Activated T-cell treated with anti-CD3 and anti-CD28 coated beads, Interleukin-2, amount 50 U/mL, for 72 hours (primary cell): ENCODE data around the gene CRHR1. TPM values are rescaled to one million over a fixed set of nuclear protein-coding genes. Genes with fewer than 3 reads are reported as not detected.

ENCODE experiments used
- ATAC-seq, 2 donors: fragments of 150-1000 bp; cut with Tn5 transposase; replicated peaks in 1 of 2; 2 replicates each; pipeline ENCODE4 v1.10.0; 2021; ENCODE audit warnings: moderate library complexity in 2 of 2, mild to moderate bottlenecking in 1 of 2
- DNase-seq, 2 donors: peaks; one replicate each; pipeline ENCODE4 v3.0.0; 2021 to 2022; ENCODE audit warnings: mixed read lengths in 1 of 2
- H3K27ac Mint-ChIP-seq: one replicate; pipeline ENCODE4 v1.8.0; 2022; ENCODE audit warnings: mild to moderate bottlenecking, moderate library complexity, mixed read lengths
- H3K27me3 Mint-ChIP-seq: one replicate; pipeline ENCODE4 v1.8.0; 2022; ENCODE audit warnings: low read depth, mixed read lengths
- H3K36me3 Mint-ChIP-seq, 2 donors: one replicate each; pipeline ENCODE4 v1.8.0; 2022; ENCODE audit warnings: mixed read lengths in 2 of 2, mild to moderate bottlenecking in 1 of 2; ENCODE audit not compliant: insufficient read depth in 2 of 2
- H3K4me1 Mint-ChIP-seq: one replicate; pipeline ENCODE4 v1.8.0; 2022; ENCODE audit warnings: low read depth, mixed read lengths
- H3K4me3 Mint-ChIP-seq, 2 donors: one replicate each; pipeline ENCODE4 v1.8.0; 2022; ENCODE audit warnings: mild to moderate bottlenecking in 2 of 2, mixed read lengths in 2 of 2, moderate library complexity in 2 of 2
- H3K9me3 Mint-ChIP-seq, 2 donors: one replicate each; pipeline ENCODE4 v1.8.0; 2022; ENCODE audit warnings: mixed read lengths in 2 of 2
- total RNA-seq, 2 donors: library from RNA; stranded (reverse); gene quantifications; one replicate each; pipeline ENCODE4 v1.2.3, GENCODE V29; 2022

CRHR1 gene
- total RNA-seq, 2 donors from 2014 or later, result not detected

GRCh38 chr17:45824901-45825492 is 40.9 kb downstream of the CRHR1 start:
- Mint-ChIP-seq H3K4me1 (no peaks in the 10 kb centered on the region), H3K4me3 (no peak overlapping the region), H3K27me3 (no peaks in the 10 kb centered on the region), H3K27ac (no peak overlapping the region), H3K36me3 (no peaks in the 10 kb centered on the region), H3K9me3 (no peaks in the 10 kb centered on the region)
- DNase-seq, result no peak
- no peak for ATAC-seq

DNA sequence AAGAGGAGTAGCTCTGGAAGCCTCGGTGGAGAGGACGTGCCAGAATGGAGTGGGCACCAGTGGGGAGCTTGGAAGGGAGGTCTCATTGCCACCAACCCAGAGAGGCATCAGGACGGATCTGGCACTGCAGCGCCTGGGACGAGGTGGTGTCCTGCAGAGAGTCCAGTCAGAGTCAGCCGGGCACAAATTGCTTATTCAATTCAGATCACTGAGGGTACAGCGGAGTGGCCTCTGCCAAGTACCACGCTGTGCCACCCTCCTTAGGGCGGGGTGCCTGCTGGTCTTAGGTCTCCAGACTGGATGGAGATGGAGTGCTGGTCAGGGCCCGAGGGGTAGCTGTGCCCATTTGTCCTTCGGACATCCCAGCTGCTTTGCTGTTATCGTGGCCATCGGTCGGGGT is 41.7 kb downstream of the CRHR1 start:
- ATAC-seq (no peak), DNase-seq (no peak)
- Mint-ChIP-seq H3K36me3 (no peaks in the 10 kb centered on the region), H3K4me1 (no peaks in the 10 kb centered on the region), H3K27me3 (no peaks in the 10 kb centered on the region), H3K27ac (no peak overlapping the region), H3K9me3 (no peaks in the 10 kb centered on the region), H3K4me3 (no peak overlapping the region)

- DNase-seq (no peak), ATAC-seq (no peak)
- Mint-ChIP-seq H3K4me1 (no peaks in the 10 kb centered on the region), H3K4me3 (no peak overlapping the region), H3K27ac (no peak overlapping the region), H3K27me3 (no peaks in the 10 kb centered on the region), H3K36me3 (no peaks in the 10 kb centered on the region), H3K9me3 (no peaks in the 10 kb centered on the region)
These were observed 42.9 kb downstream of the CRHR1 start for GRCh38 chr17:45826919-45827588.

DNA sequence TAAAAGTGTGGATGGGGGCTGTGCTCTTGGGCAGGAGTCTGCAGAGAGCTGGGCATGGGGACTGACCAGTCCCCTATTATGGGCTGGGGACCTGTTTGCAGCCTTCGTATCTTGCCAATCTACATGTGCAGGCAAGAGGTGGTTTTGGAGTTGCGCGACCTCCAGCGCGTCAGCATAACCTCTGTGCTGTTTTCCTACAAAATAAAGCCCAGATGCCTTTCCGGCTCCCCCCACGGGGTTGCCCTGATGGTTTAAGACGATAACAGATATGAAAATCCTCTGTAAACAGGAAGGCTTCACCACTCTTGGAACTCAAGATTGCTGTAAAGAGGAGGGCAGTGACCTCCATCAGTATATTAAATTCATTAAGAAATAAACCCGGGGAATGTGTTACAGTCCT is 44.1 kb downstream of the CRHR1 start:
- H3K27me3 Mint-ChIP-seq, result no peaks in the 10 kb centered on the region
- H3K27ac Mint-ChIP-seq, result no peak overlapping the region
- no peaks in the 10 kb centered on the region for H3K9me3 Mint-ChIP-seq
- H3K36me3 Mint-ChIP-seq, result no peaks in the 10 kb centered on the region
- DNase-seq (no peak), ATAC-seq (no peak)
- no peak overlapping the region for H3K4me3 Mint-ChIP-seq
- no peaks in the 10 kb centered on the region for H3K4me1 Mint-ChIP-seq

DNA sequence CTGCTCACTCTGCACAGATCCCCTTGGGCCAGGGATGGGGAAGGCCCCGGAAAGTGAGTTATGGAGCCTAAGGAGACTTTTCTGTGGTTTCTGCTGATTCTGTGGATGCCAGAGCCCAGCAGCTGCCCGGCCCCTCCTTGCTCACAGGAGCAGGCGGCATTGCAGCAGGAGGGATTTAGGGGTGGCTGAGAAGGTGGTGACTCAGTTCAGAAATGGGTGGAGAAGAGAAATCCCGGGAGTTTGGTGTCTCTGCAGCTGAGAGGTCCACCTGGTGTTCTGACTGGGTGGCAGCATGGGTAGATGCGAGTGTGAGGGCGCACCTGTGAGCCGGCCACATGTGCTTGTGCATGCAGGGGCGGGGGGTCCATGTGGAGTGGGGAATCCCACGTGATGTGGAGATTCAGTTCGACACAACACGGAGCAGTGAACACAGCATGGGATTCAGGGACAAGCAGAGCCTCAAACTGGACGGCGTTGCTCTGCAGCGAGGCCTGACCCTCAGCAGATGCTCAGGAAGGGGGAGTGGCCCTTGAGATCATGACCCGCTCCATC is 44.5 kb downstream of the CRHR1 start:
- Mint-ChIP-seq H3K36me3 (no peaks in the 10 kb centered on the region), H3K27ac (no peak overlapping the region)

DNA sequence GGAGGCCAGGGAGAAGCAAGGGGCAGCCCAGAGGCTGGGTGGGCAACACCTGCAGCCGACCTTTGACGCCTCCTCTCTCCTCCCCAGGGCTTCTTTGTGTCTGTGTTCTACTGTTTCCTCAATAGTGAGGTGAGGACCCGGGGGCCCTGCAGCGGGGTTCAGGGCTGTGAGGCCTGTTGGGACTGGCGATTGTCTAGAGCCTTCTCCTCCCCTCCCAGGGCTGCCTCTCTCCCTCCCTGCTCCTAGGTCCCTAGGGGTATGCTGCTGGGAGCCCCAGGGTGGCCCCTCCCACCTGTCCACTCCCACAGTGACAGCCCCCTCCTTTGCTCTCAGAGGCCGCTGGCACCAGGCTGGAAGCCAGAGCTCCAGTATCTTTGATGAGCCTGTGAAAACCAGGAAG is 49.8 kb downstream of the CRHR1 start:
- Mint-ChIP-seq H3K9me3 (no peaks in the 10 kb centered on the region), H3K27ac (no peak overlapping the region), H3K36me3 (no peaks in the 10 kb centered on the region), H3K4me3 (no peak overlapping the region), H3K27me3 (peaks cover 4% of the 10 kb centered on the region), H3K4me1 (no peaks in the 10 kb centered on the region)
- ATAC-seq, result no peak
- DNase-seq, result no peak

More for the DNA sequence above, 44.5 kb downstream of the CRHR1 start:
- Mint-ChIP-seq H3K4me1 (no peaks in the 10 kb centered on the region), H3K27me3 (peaks cover under 1% of the 10 kb centered on the region), H3K4me3 (no peak overlapping the region), H3K9me3 (no peaks in the 10 kb centered on the region)
- no peak for ATAC-seq
- no peak for DNase-seq

- no peak overlapping the region for H3K27ac Mint-ChIP-seq
- ATAC-seq, result no peak
- peaks cover 4% of the 10 kb centered on the region for H3K27me3 Mint-ChIP-seq
- no peaks in the 10 kb centered on the region for H3K9me3 Mint-ChIP-seq
- H3K36me3 Mint-ChIP-seq, result no peaks in the 10 kb centered on the region
- no peak overlapping the region for H3K4me3 Mint-ChIP-seq
- DNase-seq, result no peak
- no peaks in the 10 kb centered on the region for H3K4me1 Mint-ChIP-seq
These were observed 50.6 kb downstream of the CRHR1 start for GRCh38 chr17:45834471-45835396.

GRCh38 chr17:45835481-45835880 is 51.4 kb downstream of the CRHR1 start:
- no peak for ATAC-seq
- Mint-ChIP-seq H3K27me3 (peaks cover 4% of the 10 kb centered on the region), H3K36me3 (no peaks in the 10 kb centered on the region), H3K4me3 (no peak overlapping the region), H3K9me3 (no peaks in the 10 kb centered on the region), H3K27ac (no peak overlapping the region), H3K4me1 (no peaks in the 10 kb centered on the region)
- no peak for DNase-seq

- Mint-ChIP-seq H3K36me3 (no peaks in the 10 kb centered on the region), H3K4me3 (no peak overlapping the region), H3K9me3 (no peaks in the 10 kb centered on the region), H3K27ac (no peak overlapping the region), H3K4me1 (no peaks in the 10 kb centered on the region), H3K27me3 (peaks cover 4% of the 10 kb centered on the region)
- no peak for DNase-seq
- ATAC-seq, result no peak
These were observed 52.2 kb downstream of the CRHR1 start for GRCh38 chr17:45836047-45837044.

- H3K27ac Mint-ChIP-seq, result no peak overlapping the region
- H3K9me3 Mint-ChIP-seq, result no peaks in the 10 kb centered on the region
- H3K4me1 Mint-ChIP-seq, result no peaks in the 10 kb centered on the region
- H3K4me3 Mint-ChIP-seq, result no peak overlapping the region
- H3K27me3 Mint-ChIP-seq, result peaks cover 4% of the 10 kb centered on the region
- ATAC-seq (no peak), DNase-seq (no peak)
- no peaks in the 10 kb centered on the region for H3K36me3 Mint-ChIP-seq
These were observed 53.1 kb downstream of the CRHR1 start for GRCh38 chr17:45837187-45837586.

GRCh38 chr17:45837603-45838002 is 53.5 kb downstream of the CRHR1 start:
- Mint-ChIP-seq H3K9me3 (no peaks in the 10 kb centered on the region), H3K4me3 (no peak overlapping the region), H3K27ac (no peak overlapping the region), H3K27me3 (peaks cover 4% of the 10 kb centered on the region), H3K36me3 (no peaks in the 10 kb centered on the region), H3K4me1 (no peaks in the 10 kb centered on the region)
- ATAC-seq (no peak), DNase-seq (no peak)

DNA sequence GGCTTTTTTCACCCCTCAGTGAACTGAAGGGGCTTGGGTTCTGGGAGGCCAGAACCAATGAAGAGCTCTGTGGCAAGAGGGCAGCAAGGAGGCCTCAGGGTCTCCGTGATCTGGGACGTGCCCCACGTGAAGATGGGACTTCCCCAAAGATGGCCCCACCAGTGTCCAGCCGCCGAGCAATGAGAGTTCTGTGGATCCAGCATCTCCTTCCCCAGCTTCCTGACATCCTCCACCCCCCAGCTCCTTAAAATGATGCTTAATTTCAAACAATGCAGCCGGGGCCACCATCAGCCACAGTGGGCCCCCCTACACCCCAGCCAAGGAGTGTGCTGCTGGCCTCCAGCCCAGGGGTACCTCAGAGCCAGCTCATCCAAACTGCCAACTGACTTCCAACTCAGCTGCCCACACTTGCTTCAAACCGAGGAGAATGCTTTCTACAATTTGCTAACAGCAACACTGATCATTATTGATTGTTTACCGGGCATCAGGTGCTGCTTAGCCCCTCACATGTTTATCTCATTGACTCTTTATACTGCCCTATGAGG is 54.7 kb downstream of the CRHR1 start:
- ATAC-seq (no peak), DNase-seq (no peak)
- H3K4me1 Mint-ChIP-seq, result no peaks in the 10 kb centered on the region
- H3K9me3 Mint-ChIP-seq, result no peaks in the 10 kb centered on the region
- H3K27ac Mint-ChIP-seq, result no peak overlapping the region
- H3K36me3 Mint-ChIP-seq, result no peaks in the 10 kb centered on the region
- peaks cover 2% of the 10 kb centered on the region for H3K27me3 Mint-ChIP-seq
- H3K4me3 Mint-ChIP-seq, result no peak overlapping the region
